Astrocyte of the cerebellum (primary cell): ENCODE measurements around the gene C7orf57.

Experiments used
- DNase-seq: peaks from one replicate; pipeline ENCODE4 v3.0.0-alpha.2; 2011; ENCODE audit warnings: low read depth
- H3K4me3 ChIP-seq: 2 replicates; pipeline ENCODE4 v1.5.1; 2011; ENCODE audit warnings: mild to moderate bottlenecking, low read depth, low read length, moderate library complexity
- in situ Hi-C: cut with HindIII; loops from 2 replicates; pipeline ENCODE4 v1.10.0; 2017; ENCODE audit warnings: low sequenced_read_pairs
- TF ChIP-seq, protein P1 (sequence below): IDR thresholded peaks from 2 replicates; pipeline ENCODE4 v1.5.1; 2012; ENCODE audit warnings: low read length, low read depth, moderate library complexity, mild to moderate bottlenecking; ENCODE audit errors: missing control alignments

Gene C7orf57

DNA sequence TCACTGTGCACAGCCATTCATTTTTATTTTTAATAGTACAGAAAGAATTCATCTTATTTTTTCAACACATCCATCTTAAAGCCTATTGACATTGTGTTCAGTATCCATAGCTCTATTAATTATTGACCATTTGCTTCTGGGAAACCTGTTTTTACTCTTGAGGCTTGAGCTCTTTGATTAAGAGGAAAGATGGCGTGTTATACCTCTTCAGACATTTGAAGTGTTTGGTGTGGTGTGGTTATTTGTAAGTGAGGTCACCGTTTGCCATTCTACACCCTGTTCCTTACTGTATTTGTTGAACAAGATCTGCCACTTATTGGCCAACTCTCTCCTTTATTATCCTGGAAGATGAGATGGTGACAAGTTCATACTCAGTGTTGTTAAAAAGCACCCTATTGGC, 18.4 kb downstream of the C7orf57 start:
- in situ Hi-C loops, result no loop called here
- no peak overlapping the region for H3K4me3 ChIP-seq
- DNase-seq, result no peak
- TF ChIP-seq, protein P1, sequence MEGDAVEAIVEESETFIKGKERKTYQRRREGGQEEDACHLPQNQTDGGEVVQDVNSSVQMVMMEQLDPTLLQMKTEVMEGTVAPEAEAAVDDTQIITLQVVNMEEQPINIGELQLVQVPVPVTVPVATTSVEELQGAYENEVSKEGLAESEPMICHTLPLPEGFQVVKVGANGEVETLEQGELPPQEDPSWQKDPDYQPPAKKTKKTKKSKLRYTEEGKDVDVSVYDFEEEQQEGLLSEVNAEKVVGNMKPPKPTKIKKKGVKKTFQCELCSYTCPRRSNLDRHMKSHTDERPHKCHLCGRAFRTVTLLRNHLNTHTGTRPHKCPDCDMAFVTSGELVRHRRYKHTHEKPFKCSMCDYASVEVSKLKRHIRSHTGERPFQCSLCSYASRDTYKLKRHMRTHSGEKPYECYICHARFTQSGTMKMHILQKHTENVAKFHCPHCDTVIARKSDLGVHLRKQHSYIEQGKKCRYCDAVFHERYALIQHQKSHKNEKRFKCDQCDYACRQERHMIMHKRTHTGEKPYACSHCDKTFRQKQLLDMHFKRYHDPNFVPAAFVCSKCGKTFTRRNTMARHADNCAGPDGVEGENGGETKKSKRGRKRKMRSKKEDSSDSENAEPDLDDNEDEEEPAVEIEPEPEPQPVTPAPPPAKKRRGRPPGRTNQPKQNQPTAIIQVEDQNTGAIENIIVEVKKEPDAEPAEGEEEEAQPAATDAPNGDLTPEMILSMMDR, result no peak

- TF ChIP-seq, protein P1, result no peak
- H3K4me3 ChIP-seq, result no peak overlapping the region
- DNase-seq, result no peak
- in situ Hi-C loops, result no loop called here
These were observed 23.6 kb downstream of the C7orf57 start for GRCh38 chr7:48058990-48059389.

GRCh38 chr7:48059706-48060105, 24.4 kb downstream of the C7orf57 start:
- TF ChIP-seq, protein P1, result no peak
- no peak overlapping the region for H3K4me3 ChIP-seq
- DNase-seq, result no peak
- in situ Hi-C loops, result no loop called here

DNA sequence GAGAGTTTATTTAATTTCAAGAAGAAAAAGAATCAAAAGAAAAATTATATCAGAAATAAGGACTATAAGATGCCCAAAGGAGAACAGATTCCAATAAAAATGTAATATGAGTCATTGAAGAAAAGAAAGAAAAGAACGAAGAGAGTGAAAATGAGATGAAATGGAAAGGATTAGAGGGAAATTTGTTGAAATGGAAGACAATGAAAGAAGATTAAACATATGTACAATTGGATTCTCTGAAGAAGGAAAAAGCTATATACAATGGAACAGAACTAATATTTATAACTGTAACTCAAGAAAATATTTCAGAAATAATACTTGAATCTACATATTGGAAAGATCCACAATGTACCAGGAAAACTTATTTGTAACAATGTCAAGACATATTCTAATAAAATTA, 28.6 kb downstream of the C7orf57 start:
- in situ Hi-C loops, result no loop called here
- TF ChIP-seq, protein P1, result no peak
- no peak for DNase-seq
- H3K4me3 ChIP-seq, result no peak overlapping the region

DNA sequence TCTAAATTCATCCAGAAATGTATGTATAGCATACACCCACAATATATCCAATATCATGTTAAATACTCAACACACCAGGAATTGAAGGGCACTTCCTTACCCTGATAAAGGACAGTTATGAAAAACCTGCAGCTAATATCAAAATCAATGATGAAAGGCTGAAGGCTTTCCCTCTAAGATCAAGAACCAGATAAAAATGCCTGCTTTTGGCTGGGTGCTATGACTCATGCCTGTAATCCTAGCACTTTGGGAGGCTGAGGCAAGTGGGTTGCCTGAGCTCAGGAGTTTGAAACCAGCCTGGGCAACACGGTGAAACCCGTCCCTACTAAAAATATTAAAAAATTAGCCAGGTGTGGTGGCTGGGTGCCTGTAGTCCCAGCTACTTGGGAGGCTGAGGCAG, 32.1 kb downstream of the C7orf57 start:
- H3K4me3 ChIP-seq, result no peak overlapping the region
- no peak for DNase-seq
- TF ChIP-seq, protein P1, result no peak
- in situ Hi-C loops, result no loop called here

GRCh38 chr7:48074204-48074654, 38.9 kb downstream of the C7orf57 start:
- TF ChIP-seq, protein P1, result no peak
- H3K4me3 ChIP-seq, result no peak overlapping the region
- DNase-seq, result no peak
- in situ Hi-C loops, result no loop called here

DNA sequence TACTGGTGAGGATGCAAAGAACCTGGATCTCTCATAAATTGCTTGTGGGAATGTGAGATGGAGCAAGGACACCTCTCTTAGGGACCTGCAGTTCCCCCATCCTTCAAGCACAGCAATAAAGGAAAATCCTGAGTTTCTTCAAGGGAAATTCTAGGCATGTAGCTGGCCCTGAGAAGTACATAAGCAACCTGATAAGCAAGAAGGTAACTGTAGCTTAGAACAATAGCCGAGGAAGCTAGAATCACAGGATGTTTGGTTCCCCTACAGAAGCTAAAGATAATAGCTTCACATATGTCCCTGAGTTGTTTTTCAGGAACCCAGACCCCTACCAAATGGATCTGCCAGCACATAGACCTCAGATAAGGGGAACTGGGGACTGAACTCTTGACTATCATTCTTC, 42.1 kb downstream of the C7orf57 start:
- no peak overlapping the region for H3K4me3 ChIP-seq
- TF ChIP-seq, protein P1, result no peak
- DNase-seq, result no peak
- in situ Hi-C loops, result no loop called here
